ENCODE results near the gene CUL3. TPM values are rescaled to one million over a fixed set of nuclear protein-coding genes. Genes with fewer than 3 reads are reported as not detected.

The CUL3 gene
- total and polyA plus RNA-seq, 10 of the 15 experiments (the other 5 are each of a cell fraction or from before 2014, with no cell fraction given), result 22.0 to 95.4 (median 53.4) TPM

- peak; percentile 84 to 85 for TF ChIP-seq BHLHE40 (IDR thresholded peaks at IDR 0.05; ENCODE audit: borderline replicate concordance in 1 of 2, low read depth in 2 of 2, low read length in 1 of 2)
- TF ChIP-seq JUNB (IDR thresholded peaks at IDR 0.05), result peak; percentile 50; the same call in 1 of the 2 replicates
- no peak for TF ChIP-seq IRF4 (IDR thresholded peaks at IDR 0.05; ENCODE audit: low read depth, low read length)
- TF ChIP-seq IKZF1 (conservative IDR thresholded peaks at IDR 0.05), result 0 out of 2 replicates have a peak, but pooled peaks have one; percentile 15
- no peak for TF ChIP-seq EED (IDR thresholded peaks at IDR 0.05; ENCODE audit: low read depth)
- TF ChIP-seq ZNF687 (IDR thresholded peaks at IDR 0.05), result no peak
- no peak for TF ChIP-seq CHD2 (IDR thresholded peaks at IDR 0.05; ENCODE audit: borderline replicate concordance, low read depth, low read length)
- peak; percentile 23 for TF ChIP-seq SKIL (IDR thresholded peaks at IDR 0.05; ENCODE audit: low read depth, poor library complexity, severe bottlenecking)
- peak; percentile 41 for ATAC-seq
- BruUV-seq (replicated peaks), result no TSS peak
- H3K4me3 ChIP-seq, result no peak overlapping the region
- H3K36me3 ChIP-seq (ENCODE audit: control insufficient read depth in 2 of 2, insufficient read depth in 2 of 2, low read length in 1 of 2), result peaks cover 2 to 8% of the 10 kb centered on the region in 2 experiments; a peak in 3 of 4 replicates
- peak overlapping the region; percentile 59 for H3K4me2 ChIP-seq (ENCODE audit: control insufficient read depth, insufficient read depth)
- peaks cover 20% of the 10 kb centered on the region for H3K9me3 ChIP-seq (replicated peaks; ENCODE audit: control insufficient read depth, insufficient read depth, low read length)
- ChIA-PET RAD21 (ENCODE audit: unreplicated experiment) (interaction anchor here (0.6 to 5.0 kb wide), 9 partner anchors 9 to 75 kb away, joined by 3 to 29 read pairs (median 7); partner anchors contain the start of gene CUL3), POLR2A (interaction anchor here (1.2 to 2.2 kb wide), 6 partner anchors 9 to 45 kb away, joined by 5 to 11 read pairs (median 6); partner anchors contain the start of gene CUL3), CTCF (interaction anchor here (0.6 to 2.6 kb wide), 7 partner anchors 9 to 222 kb away, joined by 3 to 7 read pairs (median 4); no protein-coding TSS in a partner anchor), SMC1A (ENCODE audit: uncharacterized antibody, unreplicated experiment) (interaction anchor here (0.7 to 8.4 kb wide), 10 partner anchors 9 to 68 kb away, joined by 3 to 95 read pairs (median 4); no protein-coding TSS in a partner anchor)
- H4K20me1 ChIP-seq (ENCODE audit: control insufficient read depth, insufficient read depth), result 0 out of 2 replicates have a peak, but pooled peaks cover 8% of the 10 kb centered on the region
- H3K27me3 ChIP-seq (replicated peaks in 1 of 2; ENCODE audit: control insufficient read depth in 2 of 2, insufficient read depth in 2 of 2, low read length in 1 of 2), result no peaks in the 10 kb centered on the region
- 30% methylated on average over 4 of the region's 4 CpGs for WGBS (ENCODE audit: insufficient coverage, insufficient replicate concordance, low lambda C conversion rate, missing lambda C conversion rate)
- H3K27ac ChIP-seq (ENCODE audit: control insufficient read depth, insufficient read depth), result no peak overlapping the region
- no peak overlapping the region for H3K9ac ChIP-seq (ENCODE audit: control insufficient read depth, insufficient read depth, low read length)
- in situ Hi-C loops (cut with MboI), result no loop called here
- H3K4me1 ChIP-seq (ENCODE audit: control insufficient read depth, insufficient read depth, low read length), result peaks cover 7% of the 10 kb centered on the region; the same call in 1 of the 2 replicates
- H3K79me2 ChIP-seq (ENCODE audit: control insufficient read depth, insufficient read depth, low read length), result peaks cover 97% of the 10 kb centered on the region
- intact Hi-C loops (cut with micrococcal nuclease; ENCODE audit: unreplicated experiment), result no loop called here
- DNase-seq (ENCODE audit: low read depth, low spot score), result no peak
- H2AFZ ChIP-seq (ENCODE audit: control insufficient read depth, low read depth, low read length), result no peak overlapping the region
- peak; percentile 41 for FAIRE-seq
These were observed 14.7 kb downstream of the CUL3 start for GRCh38 chr2:224570328-224570993.

Data from GM12878 (cell line).